K562 (cell line): ENCODE data around the gene KCNJ4. TPM values are rescaled to one million over a fixed set of nuclear protein-coding genes. Genes with fewer than 3 reads are reported as not detected.

Source experiments
- CHAMP1 ChIP-seq: fragments of 450-650 bp; IDR thresholded peaks from 2 replicates; pipeline ENCODE4 v1.6.1; 2016; ENCODE audit warnings: mild to moderate bottlenecking
- POLR2AphosphoS2 ChIP-seq: IDR thresholded peaks from 2 replicates; pipeline ENCODE4 v1.6.1; 2012; ENCODE audit warnings: low read length, improper control_type of control experiment
- SETDB1 ChIP-seq: IDR thresholded peaks from one replicate; pipeline ENCODE4 v1.6.1; 2012; ENCODE audit warnings: low read length, control low read depth, inconsistent platforms
- USF1 ChIP-seq: sonication (generic); formaldehyde crosslinking; IDR thresholded peaks from 2 replicates; pipeline ENCODE4 v1.9.0; 2022; ENCODE audit warnings: mild to moderate bottlenecking, missing genetic modification reagents
- USF2 ChIP-seq: sonication (generic); formaldehyde crosslinking; IDR thresholded peaks from 2 replicates; pipeline ENCODE4 v1.5.0; 2020; ENCODE audit warnings: missing genetic modification reagents
- ZNF282 ChIP-seq: sonication (generic); formaldehyde crosslinking; IDR thresholded peaks from 2 replicates; pipeline ENCODE4 v1.8.1; 2023; ENCODE audit warnings: missing genetic modification reagents
- polyA plus RNA-seq, 8 experiments: library from polyadenylated mRNA; depleted of rRNA in 4 of 8; stranded (reverse) in 5 of 8; unstranded in 3 of 8; fragments of >200 nt; fragmentation: Nextera tagmentation in 2 of 8; fragmentation: Illumina TruSeq in 1 of 8; extraction: Ambion mirVana in 2 of 8; extraction: Trizol in 1 of 8; gene quantifications; 2 replicates each; pipeline versions ENCODE4 v1.2.1 to v1.2.3, GENCODE V29; 2011 to 2014; ENCODE audit warnings: inconsistent platforms in 1 of 8, missing spikeins in 1 of 8
- total RNA-seq, 7 experiments: library from RNA; depleted of rRNA in 6 of 7; stranded (reverse); fragments of >200 nt in 6 of 7; fragmentation: Illumina TruSeq in 2 of 7; extraction: Trizol in 2 of 7; gene quantifications; 2 replicates each; pipeline versions ENCODE4 v1.2.1 to v1.2.3, GENCODE V29; 2011 to 2021; ENCODE audit warnings: low replicate concordance in 1 of 7
- TF ChIP-seq, protein P1 (sequence below): fragments of 250-450 bp; sonication (Bioruptor Pico); IDR thresholded peaks from 2 replicates; pipeline ENCODE4 v1.4.0; 2020

The KCNJ4 gene
- total and polyA plus RNA-seq, 9 of the 15 experiments (the other 6 are each of a cell fraction or from before 2014, with no cell fraction given) = 0.07 to 0.55 (median 0.09) TPM; not detected in 4

DNA sequence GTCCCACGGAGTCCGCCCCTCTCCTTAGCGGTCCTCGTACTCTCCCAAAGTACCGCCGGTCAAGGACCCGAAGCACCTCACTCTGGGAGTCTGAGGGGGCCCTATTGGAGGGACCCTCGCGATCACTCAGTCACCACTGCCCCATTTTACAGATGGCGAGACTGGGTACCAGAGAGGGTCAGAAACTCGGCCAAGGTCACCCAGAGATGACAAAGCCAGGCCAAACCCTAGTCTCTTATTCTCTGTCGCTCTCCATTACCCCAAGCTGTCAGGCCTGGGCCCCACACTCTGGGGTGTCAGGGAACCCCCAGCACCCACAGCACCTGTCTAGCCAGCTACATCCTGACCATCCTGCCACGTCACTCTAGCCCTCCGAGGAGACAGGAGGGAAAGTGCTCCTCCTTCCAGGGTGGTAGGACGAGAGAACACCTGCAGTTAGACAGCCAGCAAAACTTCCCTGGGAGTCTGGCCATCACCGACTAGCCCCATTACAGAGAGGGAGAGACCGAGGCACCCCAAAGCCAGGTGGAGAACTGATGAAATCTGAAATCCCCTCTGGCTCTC is 1.4 kb upstream of the KCNJ4 start (continued):
- TF ChIP-seq USF2 (CRISPR knock-in tag) (no peak), ZNF282 (CRISPR knock-in tag) (no peak), SETDB1 (no peak), USF1 (CRISPR knock-in tag) (no peak), CHAMP1 (no peak), POLR2AphosphoS2 (no peak)
- TF ChIP-seq, protein P1, sequence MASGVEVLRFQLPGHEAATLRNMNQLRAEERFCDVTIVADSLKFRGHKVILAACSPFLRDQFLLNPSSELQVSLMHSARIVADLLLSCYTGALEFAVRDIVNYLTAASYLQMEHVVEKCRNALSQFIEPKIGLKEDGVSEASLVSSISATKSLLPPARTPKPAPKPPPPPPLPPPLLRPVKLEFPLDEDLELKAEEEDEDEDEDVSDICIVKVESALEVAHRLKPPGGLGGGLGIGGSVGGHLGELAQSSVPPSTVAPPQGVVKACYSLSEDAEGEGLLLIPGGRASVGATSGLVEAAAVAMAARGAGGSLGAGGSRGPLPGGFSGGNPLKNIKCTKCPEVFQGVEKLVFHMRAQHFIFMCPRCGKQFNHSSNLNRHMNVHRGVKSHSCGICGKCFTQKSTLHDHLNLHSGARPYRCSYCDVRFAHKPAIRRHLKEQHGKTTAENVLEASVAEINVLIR (CRISPR knock-in tag) = no peak
